HepG2 (cell line): ENCODE data around the gene SORBS2.

Experiments
- RAD21 ChIP-seq: fragments of 450-650 bp; formaldehyde crosslinking; IDR thresholded peaks from 2 replicates; pipeline ENCODE4 v1.5.0; 2020; ENCODE audit warnings: mild to moderate bottlenecking
- SALL2 ChIP-seq: sonication (generic); formaldehyde crosslinking; IDR thresholded peaks from 2 replicates; pipeline ENCODE4 v1.8.1; 2023; ENCODE audit warnings: mild to moderate bottlenecking, missing genetic modification reagents, inconsistent platforms
- ZNF776 ChIP-seq: sonication (generic); formaldehyde crosslinking; IDR thresholded peaks from 2 replicates; pipeline ENCODE4 v1.4.0; 2020; ENCODE audit warnings: mild to moderate bottlenecking, missing genetic modification reagents
- ZNF839 ChIP-seq: sonication (generic); formaldehyde crosslinking; IDR thresholded peaks from 2 replicates; pipeline ENCODE4 v1.4.0; 2020; ENCODE audit warnings: missing genetic modification reagents, mild to moderate bottlenecking, borderline replicate concordance

- no peak for TF ChIP-seq SALL2 (CRISPR knock-in tag)
- TF ChIP-seq ZNF839: no peak
- TF ChIP-seq ZNF776 (CRISPR knock-in tag): no peak
- no peak for TF ChIP-seq RAD21 (CRISPR knock-in tag)
Observed at GRCh38 chr4:185695743-185696142, 116.3 kb downstream of the SORBS2 start.
